ENCODE results near the gene BNC2. TPM values are rescaled to one million over a fixed set of nuclear protein-coding genes. Genes with fewer than 3 reads are reported as not detected.
A peak's percentile ranks its signal among the peaks of the same experiment; 100 is the strongest.
"Not testable (repeated sequence)": the region's sequence is repeated elsewhere in the genome, so short reads cannot be mapped to it uniquely, and the experiment has no call there.

BNC2 gene
- 10 to 100 TPM; 20.5 to 55.4 (median 26.2) TPM for total RNA-seq

- Histone ChIP-seq H3K4me3 (peak within 1 kb of the TSS; percentile 61 to 90 (median 70)), H3K36me3 (no peaks in the 10 kb centered on the region), H3K27me3 (peaks cover 45% of the 10 kb centered on the region), H3K27ac (peak within 1 kb of the TSS; percentile 82 to 93 (median 90)), H3K4me1 (peaks cover 3 to 29% (median 8%) of the 10 kb centered on the region in 4 donors), H3K9me3 (no peaks in the 10 kb centered on the region)
- 0 to 7% methylated on average over 2 to 58 of the region's 58 CpGs for WGBS, 2 donors (ENCODE audit: low coverage in 1 of 2)
- TF ChIP-seq EP300 (IDR thresholded peaks at IDR 0.05; ENCODE audit: low read depth) (no peak), POLR2A (IDR thresholded peaks at IDR 0.05) (no peak), POLR2AphosphoS5 (IDR thresholded peaks at IDR 0.05) (no peak), CTCF (IDR thresholded peaks at IDR 0.05) (no peak)
- in situ Hi-C loops (cut with MboI; ENCODE audit: low pct_ligation_motif_present in 1 of 4, low pct_unique_long_range_greater_than_20kb in 1 of 4, low sequenced_read_pairs in 3 of 4) (no loop called here), intact Hi-C loops (cut with DNase I; ENCODE audit: low total_unique reads) (loop anchor here (5.0 kb wide), 1 partner anchor 228 kb away; no protein-coding TSS in a partner anchor)
- DNase-seq = peak; percentile 38
These were observed at the start of gene BNC2 for GRCh38 chr9:16870596-16871335. TSS of gene BNC2 (minus strand) at chr9:16870670. CDS start at chr9:16870648, 22 bp downstream.

- Histone ChIP-seq H3K9me3 (no peaks in the 10 kb centered on the region), H3K27me3 (no peaks in the 10 kb centered on the region), H3K27ac (no peak overlapping the region), H3K4me3 (no peak overlapping the region), H3K36me3 (no peaks in the 10 kb centered on the region), H3K4me1 (no peaks in the 10 kb centered on the region)
- TF ChIP-seq POLR2A (IDR thresholded peaks at IDR 0.05) = no peak
- no peak for TF ChIP-seq EP300 (IDR thresholded peaks at IDR 0.05; ENCODE audit: low read depth)
- TF ChIP-seq CTCF (IDR thresholded peaks at IDR 0.05) = no peak
- no peak for TF ChIP-seq POLR2AphosphoS5 (IDR thresholded peaks at IDR 0.05)
- in situ Hi-C loops (cut with MboI; ENCODE audit: low pct_ligation_motif_present in 1 of 4, low pct_unique_long_range_greater_than_20kb in 1 of 4, low sequenced_read_pairs in 3 of 4) = no loop called here
- no peak for DNase-seq
- intact Hi-C loops (cut with DNase I; ENCODE audit: low total_unique reads) = no loop called here
- WGBS, 2 donors (ENCODE audit: low coverage in 1 of 2) = 24 to 55% methylated on average over 4 of the region's 4 CpGs
These were observed 48.5 kb upstream of the BNC2 start for GRCh38 chr9:16918920-16919319.

- TF ChIP-seq EP300 (IDR thresholded peaks at IDR 0.05; ENCODE audit: low read depth) (no peak), CTCF (IDR thresholded peaks at IDR 0.05) (no peak), POLR2A (IDR thresholded peaks at IDR 0.05) (no peak), POLR2AphosphoS5 (IDR thresholded peaks at IDR 0.05) (no peak)
- Histone ChIP-seq H3K4me1 (no peaks in the 10 kb centered on the region), H3K9me3 (no peaks in the 10 kb centered on the region), H3K4me3 (no peak overlapping the region), H3K27ac (no peak overlapping the region), H3K36me3 (no peaks in the 10 kb centered on the region), H3K27me3 (no peaks in the 10 kb centered on the region)
- DNase-seq = no peak
- WGBS, 2 donors (ENCODE audit: low coverage in 1 of 2) = 95 to 100% methylated on average over 3 to 6 of the region's 6 CpGs
- in situ Hi-C loops (cut with MboI; ENCODE audit: low pct_ligation_motif_present in 1 of 4, low pct_unique_long_range_greater_than_20kb in 1 of 4, low sequenced_read_pairs in 3 of 4) = no loop called here
- intact Hi-C loops (cut with DNase I; ENCODE audit: low total_unique reads) = no loop called here
These were observed 44.8 kb upstream of the BNC2 start for GRCh38 chr9:16915126-16915831.

- Histone ChIP-seq H3K4me3 (no peak overlapping the region), H3K36me3 (no peaks in the 10 kb centered on the region), H3K4me1 (no peaks in the 10 kb centered on the region), H3K9me3 (no peaks in the 10 kb centered on the region), H3K27me3 (no peaks in the 10 kb centered on the region), H3K27ac (no peak overlapping the region)
- TF ChIP-seq POLR2AphosphoS5 (IDR thresholded peaks at IDR 0.05) = no peak
- no peak for TF ChIP-seq EP300 (IDR thresholded peaks at IDR 0.05; ENCODE audit: low read depth)
- TF ChIP-seq CTCF (IDR thresholded peaks at IDR 0.05) = no peak
- TF ChIP-seq POLR2A (IDR thresholded peaks at IDR 0.05) = no peak
- 59 to 65% methylated on average over 2 of the region's 2 CpGs for WGBS, 2 donors (ENCODE audit: low coverage in 1 of 2)
- in situ Hi-C loops (cut with MboI; ENCODE audit: low pct_ligation_motif_present in 1 of 4, low pct_unique_long_range_greater_than_20kb in 1 of 4, low sequenced_read_pairs in 3 of 4) (no loop called here), intact Hi-C loops (cut with DNase I; ENCODE audit: low total_unique reads) (no loop called here)
- DNase-seq = no peak
These were observed 41.7 kb upstream of the BNC2 start for GRCh38 chr9:16912197-16912596.

GRCh38 chr9:16908206-16908605 lies 37.7 kb upstream of the BNC2 start:
- H3K4me1 ChIP-seq; H3K27ac ChIP-seq; H3K36me3 ChIP-seq; H3K9me3 ChIP-seq; H3K27me3 ChIP-seq; intact Hi-C loops (cut with DNase I; ENCODE audit: low total_unique reads); H3K4me3 ChIP-seq; in situ Hi-C loops (cut with MboI; ENCODE audit: low pct_ligation_motif_present in 1 of 4, low pct_unique_long_range_greater_than_20kb in 1 of 4, low sequenced_read_pairs in 3 of 4); DNase-seq: not testable (repeated sequence)
